H1 (cell line): ENCODE data around the gene SKAP1. TPM values are rescaled to one million over a fixed set of nuclear protein-coding genes. Genes with fewer than 3 reads are reported as not detected.

Source experiments
- CTCF ChIA-PET: fragments of 300-600 bp; sonication (Branson Sonifier 250); formaldehyde crosslinking; loops from one replicate; lab custom pipeline; 2021; ENCODE audit not compliant: partially characterized antibody; lab: Charles Lee
- POLR2A ChIA-PET: fragments of 300-600 bp; sonication (Branson Sonifier 250); formaldehyde crosslinking; loops from one replicate; lab custom pipeline; 2021; ENCODE audit warnings: inconsistent platforms; ENCODE audit not compliant: partially characterized antibody; lab: Charles Lee
- DNase-seq, 2 experiments: peaks; one replicate each; pipeline versions ENCODE4 v3.0.0 to v3.0.0-alpha.2; 2010 to 2022; ENCODE audit warnings: low spot score in 2 of 2, low read depth in 1 of 2, mixed read lengths in 1 of 2
- FAIRE-seq: peaks from 2 replicates; lab custom pipeline; 2011; peaks lifted over from hg19 to GRCh38; lab: Jason Lieb, UNC
- H2AFZ ChIP-seq: 2 replicates; pipeline ENCODE4 v1.8.1; 2012; ENCODE audit warnings: low read length, inconsistent platforms
- H2AK5ac ChIP-seq: 2 replicates; pipeline ENCODE4 v1.6.1; 2013; ENCODE audit warnings: low read depth, low read length
- H2BK120ac ChIP-seq: replicated peaks from 2 replicates; pipeline ENCODE3; 2013; ENCODE audit warnings: low read depth, low read length, inconsistent platforms
- H2BK12ac ChIP-seq: 2 replicates; pipeline ENCODE4 v1.6.1; 2013; ENCODE audit warnings: low read depth, low read length
- H2BK15ac ChIP-seq: 2 replicates; pipeline ENCODE4 v1.6.1; 2013; ENCODE audit warnings: low read length
- H2BK20ac ChIP-seq: 2 replicates; pipeline ENCODE4 v1.6.1; 2013; ENCODE audit warnings: low read length
- H2BK5ac ChIP-seq: 2 replicates; pipeline ENCODE4 v1.6.1; 2013; ENCODE audit warnings: low read depth, low read length
- H3K14ac ChIP-seq: 2 replicates; pipeline ENCODE4 v1.6.1; 2013; ENCODE audit warnings: inconsistent platforms; ENCODE audit not compliant: insufficient read length
- H3K18ac ChIP-seq: 2 replicates; pipeline ENCODE4 v1.6.1; 2013; ENCODE audit warnings: low read length; ENCODE audit errors: extremely low read depth
- H3K23ac ChIP-seq: 2 replicates; pipeline ENCODE4 v1.6.1; 2013; ENCODE audit warnings: inconsistent platforms; ENCODE audit not compliant: insufficient read length
- H3K23me2 ChIP-seq: 2 replicates; pipeline ENCODE4 v1.6.1; 2013; ENCODE audit warnings: low read depth, low read length
- H3K27ac ChIP-seq: 2 replicates; pipeline ENCODE4 v1.6.1; 2011; ENCODE audit warnings: low read depth, low read length, inconsistent platforms
- H3K27me3 ChIP-seq, 4 experiments: replicated peaks in 1 of 4; 1 replicate in 1 of 4; 2 replicates in 3 of 4; pipeline versions ENCODE4 v1.6.1 to v1.8.1; 2011 to 2013; ENCODE audit warnings: low read length in 3 of 4, mild to moderate bottlenecking in 3 of 4, inconsistent platforms in 2 of 4, mixed read lengths in 2 of 4, moderate library complexity in 1 of 4; ENCODE audit not compliant: control insufficient read depth in 3 of 4, insufficient read depth in 3 of 4; ENCODE audit errors: extremely low read depth in 1 of 4
- H3K36me3 ChIP-seq, 4 experiments: 2 replicates each; pipeline versions ENCODE4 v1.6.1 to v1.8.1; 2011 to 2013; ENCODE audit warnings: mild to moderate bottlenecking in 4 of 4, low read length in 3 of 4, moderate library complexity in 2 of 4, control low read depth in 1 of 4, inconsistent platforms in 1 of 4; ENCODE audit not compliant: insufficient read depth in 4 of 4, control insufficient read depth in 2 of 4
- H3K4ac ChIP-seq: replicated peaks from 2 replicates; pipeline ENCODE3; 2013; ENCODE audit warnings: low read length, low read depth, mixed read lengths, inconsistent platforms; ENCODE audit not compliant: insufficient read length
- H3K4me1 ChIP-seq, 4 experiments: replicated peaks in 1 of 4; 1 replicate in 1 of 4; 2 replicates in 3 of 4; pipeline versions ENCODE4 v1.6.1 to v1.8.1; 2011 to 2013; ENCODE audit warnings: low read length in 3 of 4, inconsistent platforms in 2 of 4, mixed read lengths in 1 of 4; ENCODE audit not compliant: insufficient read depth in 4 of 4, control insufficient read depth in 3 of 4
- H3K4me2 ChIP-seq, 2 experiments: 2 replicates each; pipeline versions ENCODE4 v1.6.1 to v1.8.1; 2011 to 2013; ENCODE audit warnings: low read depth in 2 of 2, low read length in 2 of 2, control low read depth in 1 of 2, inconsistent platforms in 1 of 2, mild to moderate bottlenecking in 1 of 2; ENCODE audit not compliant: insufficient read depth in 1 of 2
- H3K4me3 ChIP-seq, 4 experiments: fragments of 200-600, 300-600 bp in 1 of 4; sonication (generic), shearing (Covaris generic), sonication (Bioruptor Twin) in 1 of 4; 2 replicates each; pipeline versions ENCODE4 v1.5.1 to v1.8.1; 2011 to 2016; ENCODE audit warnings: low read length in 4 of 4, low read depth in 3 of 4, control low read depth in 2 of 4, inconsistent platforms in 2 of 4, mild to moderate bottlenecking in 2 of 4, mixed read lengths in 1 of 4, moderate library complexity in 1 of 4; ENCODE audit not compliant: insufficient read depth in 2 of 4; ENCODE audit errors: extremely low read depth in 1 of 4
- H3K56ac ChIP-seq: replicated peaks from 2 replicates; pipeline ENCODE3; 2013; ENCODE audit warnings: low read depth, mild to moderate bottlenecking, mixed read lengths, low read length, inconsistent platforms; ENCODE audit not compliant: insufficient read length
- H3K79me1 ChIP-seq: 2 replicates; pipeline ENCODE4 v1.6.1; 2013; ENCODE audit warnings: low read depth, low read length, control low read depth
- H3K79me2 ChIP-seq, 2 experiments: 2 replicates each; pipeline versions ENCODE4 v1.6.1 to v1.8.1; 2012 to 2013; ENCODE audit warnings: low read length in 2 of 2, mild to moderate bottlenecking in 2 of 2, inconsistent platforms in 1 of 2; ENCODE audit not compliant: insufficient read depth in 2 of 2, control insufficient read depth in 1 of 2
- H3K9ac ChIP-seq, 4 experiments: replicated peaks in 1 of 4; 1 replicate in 1 of 4; 2 replicates in 3 of 4; pipeline versions ENCODE4 v1.6.1 to v1.8.1; 2011 to 2013; ENCODE audit warnings: low read depth in 3 of 4, low read length in 3 of 4, control low read depth in 2 of 4, mild to moderate bottlenecking in 2 of 4, moderate library complexity in 2 of 4, inconsistent platforms in 1 of 4; ENCODE audit errors: extremely low read depth in 1 of 4
- H3K9me3 ChIP-seq, 2 experiments: 2 replicates each; pipeline versions ENCODE4 v1.6.1 to v1.8.1; 2012 to 2013; ENCODE audit warnings: mild to moderate bottlenecking in 2 of 2, moderate library complexity in 2 of 2, control low read depth in 1 of 2, inconsistent platforms in 1 of 2, low read depth in 1 of 2, low read length in 1 of 2, mixed read lengths in 1 of 2; ENCODE audit not compliant: insufficient read depth in 2 of 2
- H4K20me1 ChIP-seq, 2 experiments: replicated peaks in 1 of 2; 2 replicates each; pipeline versions ENCODE3 to v1.8.1; 2011 to 2013; ENCODE audit warnings: inconsistent platforms in 2 of 2, low read length in 2 of 2, mild to moderate bottlenecking in 1 of 2; ENCODE audit not compliant: insufficient read depth in 2 of 2, control insufficient read depth in 1 of 2
- H4K5ac ChIP-seq: 2 replicates; pipeline ENCODE4 v1.6.1; 2013; ENCODE audit warnings: low read length, low read depth, mixed read lengths, inconsistent platforms; ENCODE audit not compliant: insufficient read length
- H4K8ac ChIP-seq: 2 replicates; pipeline ENCODE4 v1.8.0; 2013; ENCODE audit warnings: mild to moderate bottlenecking, moderate library complexity, low read length, inconsistent platforms; ENCODE audit not compliant: insufficient read depth; ENCODE audit errors: extremely low read depth
- H4K91ac ChIP-seq: replicated peaks from 2 replicates; pipeline ENCODE3; 2013; ENCODE audit warnings: low read length, mixed read lengths, inconsistent platforms; ENCODE audit not compliant: insufficient read length
- CTCF ChIP-seq, 3 experiments: IDR thresholded peaks; 1 replicate in 2 of 3; 2 replicates in 1 of 3; pipeline versions ENCODE4 v1.5.1 to v1.6.1; 2011; ENCODE audit warnings: low read length in 3 of 3, mild to moderate bottlenecking in 3 of 3, inconsistent platforms in 2 of 3, low read depth in 1 of 3, moderate library complexity in 1 of 3; ENCODE audit not compliant: insufficient read depth in 1 of 3; ENCODE audit errors: control extremely low read depth in 1 of 3
- PHF8 ChIP-seq: fragments of 200-600 bp; sonication (generic); conservative IDR thresholded peaks from 2 replicates; pipeline ENCODE4 v1.7.1; 2012; ENCODE audit warnings: low read depth, mild to moderate bottlenecking, inconsistent platforms, low read length, moderate library complexity
- SRF ChIP-seq: IDR thresholded peaks from 2 replicates; pipeline ENCODE4 v1.6.1; 2011; ENCODE audit warnings: mild to moderate bottlenecking, low read depth, low read length, moderate library complexity
- WGBS, 2 experiments: shearing (Covaris generic) in 1 of 2; methylation state at CpG; one replicate each; pipeline versions ENCODE4 v1.1.6 to v1.1.7; 2013 to 2015; ENCODE audit warnings: low lambda C conversion rate in 2 of 2, mixed read lengths in 2 of 2, inconsistent platforms in 1 of 2, low coverage in 1 of 2, missing lambda C conversion rate in 1 of 2; ENCODE audit not compliant: insufficient replicate concordance in 2 of 2, insufficient coverage in 1 of 2, insufficient read length in 1 of 2; ENCODE audit errors: extremely low coverage in 1 of 2, missing lambda C conversion rate in 1 of 2; 5-methylcytosine and 5-hydroxymethylcytosine counted together
- polyA plus RNA-seq, 7 experiments: library from polyadenylated mRNA; depleted of rRNA in 3 of 7; stranded (reverse) in 5 of 7; unstranded in 2 of 7; fragments of >200 nt in 5 of 7; fragments of 200-250 nt in 2 of 7; gene quantifications; 1 replicate in 5 of 7; 2 replicates in 1 of 7; 4 replicates in 1 of 7; pipeline versions ENCODE4 v1.2.1 to v1.2.3, GENCODE V29; 2011 to 2013; ENCODE audit warnings: missing spikeins in 2 of 7, mixed read lengths in 2 of 7
- total RNA-seq: library from RNA; stranded (reverse); fragmentation: NEBNext Ultra II Directional; extraction: Animal tissue kit (Norgen Biotek cat#: 25700); gene quantifications from 2 replicates; pipeline ENCODE4 v1.2.1, GENCODE V29; 2021

Gene SKAP1
- total and polyA plus RNA-seq, 2 of the 8 experiments (the other 6 are each of a cell fraction or from before 2014, with no cell fraction given): not detected

- Histone ChIP-seq H3K4ac (no peak overlapping the region), H2AFZ (no peak overlapping the region), H4K20me1 (no peaks in the 10 kb centered on the region), H2BK20ac (no peak overlapping the region), H4K5ac (no peak overlapping the region), H3K27me3 (no peaks in the 10 kb centered on the region), H3K23me2 (no peaks in the 10 kb centered on the region), H3K4me1 (no peaks in the 10 kb centered on the region), H3K36me3 (no peaks in the 10 kb centered on the region), H3K14ac (no peak overlapping the region), H2BK120ac (no peak overlapping the region), H3K4me3 (no peak overlapping the region), H3K79me1 (no peaks in the 10 kb centered on the region), H2BK15ac (no peak overlapping the region), H2BK5ac (no peak overlapping the region), H3K9ac (no peak overlapping the region), H2BK12ac (no peak overlapping the region), H3K9me3 (no peaks in the 10 kb centered on the region), H3K56ac (no peak overlapping the region), H2AK5ac (no peak overlapping the region), H3K18ac (no peak overlapping the region), H3K23ac (no peak overlapping the region), H4K91ac (no peak overlapping the region), H3K27ac (no peak overlapping the region), H3K4me2 (no peak overlapping the region), H3K79me2 (no peaks in the 10 kb centered on the region), H4K8ac (no peak overlapping the region)
- FAIRE-seq (no peak), DNase-seq (no peak)
- ChIA-PET POLR2A (no interaction called here), CTCF (interaction anchor here (0.6 to 1.9 kb wide), 5 partner anchors 10 to 227 kb away, joined by 3 to 9 read pairs (median 4); no protein-coding TSS in a partner anchor)
- TF ChIP-seq SRF: no peak
- TF ChIP-seq PHF8: no peak
- TF ChIP-seq CTCF (IDR thresholded peaks at IDR 0.05; ENCODE audit: control extremely low read depth in 1 of 3, insufficient read depth in 1 of 3, low read depth in 1 of 3, low read length in 3 of 3): no peak
- 88% methylated on average over 4 of the region's 4 CpGs; no CpG with 5 or more reads in 1 of the 2 experiments for WGBS, 2 experiments
Measured at GRCh38 chr17:48297825-48298224, 132.2 kb downstream of the SKAP1 start.
